ENCODE data around the gene ANKRD17. TPM values are rescaled to one million over a fixed set of nuclear protein-coding genes. Genes with fewer than 3 reads are reported as not detected.
A peak's percentile ranks its signal among the peaks of the same experiment; 100 is the strongest.

ANKRD17 gene
- polyA plus RNA-seq, 1 donor from 2014 or later = 30.4 TPM

DNA sequence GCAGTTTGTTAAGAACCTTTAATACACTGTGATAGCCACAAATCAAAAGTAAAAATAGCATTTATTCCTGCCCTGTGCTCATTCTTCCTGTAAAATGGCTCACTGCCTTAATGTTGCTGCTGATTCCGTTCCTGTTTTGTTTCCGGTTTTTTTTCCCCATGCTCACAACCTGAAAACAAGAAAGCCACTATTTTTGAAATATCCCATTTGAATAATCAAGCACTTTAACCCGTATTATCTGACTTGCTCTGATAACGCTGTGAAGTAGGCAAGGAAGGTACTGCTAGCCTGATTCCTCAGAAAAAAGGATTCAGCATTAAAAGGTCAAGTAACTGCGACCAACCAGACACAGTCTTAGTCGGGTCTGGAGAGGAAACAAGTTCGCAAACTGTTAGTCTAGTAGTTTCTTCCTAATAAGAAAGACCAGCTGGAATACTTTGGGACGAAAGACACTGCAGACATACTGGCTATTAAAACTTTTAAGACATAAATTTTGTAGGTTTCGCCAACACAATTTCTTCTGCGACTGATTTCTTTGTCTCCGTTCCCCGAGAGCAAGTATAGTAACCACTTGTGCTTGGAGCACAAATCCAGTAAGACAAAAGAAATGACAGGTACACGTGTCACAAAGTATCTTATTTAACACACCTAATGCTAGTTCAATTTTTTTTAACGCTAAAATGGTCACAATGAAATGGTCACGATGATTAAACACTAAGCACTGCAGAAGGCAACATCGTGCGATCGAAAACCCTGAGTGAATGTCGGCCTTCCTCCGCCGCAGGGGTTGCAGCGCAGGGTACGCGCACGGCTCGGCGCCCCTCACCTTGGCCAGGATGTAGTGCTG lies 189.9 kb downstream of the ANKRD17 start:
- Histone ChIP-seq H3K9me2 (ENCODE audit: insufficient read depth, low read length) (no peaks in the 10 kb centered on the region), H3K36me3 (ENCODE audit: insufficient read depth, low read length) (peaks cover 7% of the 10 kb centered on the region), H3F3A (ENCODE audit: insufficient read depth, low read length, poor library complexity, severe bottlenecking) (no peaks in the 10 kb centered on the region), H3K9ac (ENCODE audit: low read length) (peak overlapping the region; percentile 95), H3K79me2 (replicated peaks; ENCODE audit: insufficient read depth, low read length) (peaks cover 25% of the 10 kb centered on the region), H2AFZ (ENCODE audit: low read depth, low read length) (peak overlapping the region; percentile 81), H3K4me2 (ENCODE audit: low read length) (peak overlapping the region; percentile 85), H3K4me3 (ENCODE audit: low read length) (peak overlapping the region; percentile 88), H3K27ac (ENCODE audit: low read length) (peak overlapping the region; percentile 95), H3K27me3 (ENCODE audit: insufficient read depth, low read depth, low read length) (no peaks in the 10 kb centered on the region), H4K20me1 (ENCODE audit: insufficient read depth) (no peaks in the 10 kb centered on the region), H3K9me3 (ENCODE audit: low read length) (no peaks in the 10 kb centered on the region)
- peak; percentile 13 for TF ChIP-seq SMC3 (conservative IDR thresholded peaks at IDR 0.05; ENCODE audit: poor library complexity)
- no peak for TF ChIP-seq EP300 (conservative IDR thresholded peaks at IDR 0.05; ENCODE audit: poor library complexity, severe bottlenecking)
- TF ChIP-seq, protein P1, sequence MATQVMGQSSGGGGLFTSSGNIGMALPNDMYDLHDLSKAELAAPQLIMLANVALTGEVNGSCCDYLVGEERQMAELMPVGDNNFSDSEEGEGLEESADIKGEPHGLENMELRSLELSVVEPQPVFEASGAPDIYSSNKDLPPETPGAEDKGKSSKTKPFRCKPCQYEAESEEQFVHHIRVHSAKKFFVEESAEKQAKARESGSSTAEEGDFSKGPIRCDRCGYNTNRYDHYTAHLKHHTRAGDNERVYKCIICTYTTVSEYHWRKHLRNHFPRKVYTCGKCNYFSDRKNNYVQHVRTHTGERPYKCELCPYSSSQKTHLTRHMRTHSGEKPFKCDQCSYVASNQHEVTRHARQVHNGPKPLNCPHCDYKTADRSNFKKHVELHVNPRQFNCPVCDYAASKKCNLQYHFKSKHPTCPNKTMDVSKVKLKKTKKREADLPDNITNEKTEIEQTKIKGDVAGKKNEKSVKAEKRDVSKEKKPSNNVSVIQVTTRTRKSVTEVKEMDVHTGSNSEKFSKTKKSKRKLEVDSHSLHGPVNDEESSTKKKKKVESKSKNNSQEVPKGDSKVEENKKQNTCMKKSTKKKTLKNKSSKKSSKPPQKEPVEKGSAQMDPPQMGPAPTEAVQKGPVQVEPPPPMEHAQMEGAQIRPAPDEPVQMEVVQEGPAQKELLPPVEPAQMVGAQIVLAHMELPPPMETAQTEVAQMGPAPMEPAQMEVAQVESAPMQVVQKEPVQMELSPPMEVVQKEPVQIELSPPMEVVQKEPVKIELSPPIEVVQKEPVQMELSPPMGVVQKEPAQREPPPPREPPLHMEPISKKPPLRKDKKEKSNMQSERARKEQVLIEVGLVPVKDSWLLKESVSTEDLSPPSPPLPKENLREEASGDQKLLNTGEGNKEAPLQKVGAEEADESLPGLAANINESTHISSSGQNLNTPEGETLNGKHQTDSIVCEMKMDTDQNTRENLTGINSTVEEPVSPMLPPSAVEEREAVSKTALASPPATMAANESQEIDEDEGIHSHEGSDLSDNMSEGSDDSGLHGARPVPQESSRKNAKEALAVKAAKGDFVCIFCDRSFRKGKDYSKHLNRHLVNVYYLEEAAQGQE (IDR thresholded peaks at IDR 0.05; ENCODE audit: borderline replicate concordance) = no peak
- no peak for TF ChIP-seq TAF1 (IDR thresholded peaks at IDR 0.05; ENCODE audit: low read depth)
- TF ChIP-seq CTCF (IDR thresholded peaks at IDR 0.05; ENCODE audit: poor library complexity, severe bottlenecking) = no peak
- no peak for TF ChIP-seq MXI1 (conservative IDR thresholded peaks at IDR 0.05; ENCODE audit: poor library complexity, severe bottlenecking)

DNA sequence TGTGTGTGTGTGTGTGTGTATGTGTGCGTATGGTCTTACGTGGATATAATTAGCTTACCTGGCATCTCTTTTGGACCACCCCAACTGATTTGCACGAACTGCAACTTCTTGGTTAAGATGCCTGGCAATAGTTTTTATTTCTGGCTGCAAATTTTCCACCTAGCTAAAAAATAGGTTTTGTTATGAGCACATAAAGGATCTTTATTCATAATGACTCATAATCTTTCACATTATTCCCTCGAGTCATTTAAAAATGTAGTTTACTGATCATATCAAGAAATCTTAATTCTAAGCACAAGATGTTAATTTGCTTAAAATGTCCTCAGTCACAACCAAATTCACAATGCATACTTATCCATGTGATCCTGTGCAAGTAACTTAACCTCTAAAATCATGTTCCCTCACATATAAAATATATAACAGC lies 190.6 kb downstream of the ANKRD17 start:
- peak overlapping the region; percentile 95 for H3K27ac ChIP-seq (ENCODE audit: low read length)
- peak overlapping the region; percentile 95 for H3K9ac ChIP-seq (ENCODE audit: low read length)
- H3K36me3 ChIP-seq (ENCODE audit: insufficient read depth, low read length) = peaks cover 7% of the 10 kb centered on the region
- no peaks in the 10 kb centered on the region for H3K27me3 ChIP-seq (ENCODE audit: insufficient read depth, low read depth, low read length)
- no peaks in the 10 kb centered on the region for H3K9me2 ChIP-seq (ENCODE audit: insufficient read depth, low read length)
- no peaks in the 10 kb centered on the region for H3K9me3 ChIP-seq (ENCODE audit: low read length)
- H3K4me3 ChIP-seq (ENCODE audit: low read length) = peak overlapping the region; percentile 88
- H3K79me2 ChIP-seq (replicated peaks; ENCODE audit: insufficient read depth, low read length) = peaks cover 25% of the 10 kb centered on the region
- H4K20me1 ChIP-seq (ENCODE audit: insufficient read depth) = no peaks in the 10 kb centered on the region
- no peak overlapping the region for H2AFZ ChIP-seq (ENCODE audit: low read depth, low read length)
- TF ChIP-seq EP300 (conservative IDR thresholded peaks at IDR 0.05; ENCODE audit: poor library complexity, severe bottlenecking) = no peak
- no peak for TF ChIP-seq SMC3 (conservative IDR thresholded peaks at IDR 0.05; ENCODE audit: poor library complexity)
- TF ChIP-seq, protein P1 (IDR thresholded peaks at IDR 0.05; ENCODE audit: borderline replicate concordance) = no peak
- no peak for TF ChIP-seq EZH2 (IDR thresholded peaks at IDR 0.05; ENCODE audit: borderline replicate concordance, insufficient read depth, low read length, poor library complexity, severe bottlenecking)
- no peak for TF ChIP-seq RAD21 (conservative IDR thresholded peaks at IDR 0.05)
- TF ChIP-seq CTCF (IDR thresholded peaks at IDR 0.05; ENCODE audit: poor library complexity, severe bottlenecking) = no peak
- no peak for TF ChIP-seq MXI1 (conservative IDR thresholded peaks at IDR 0.05; ENCODE audit: poor library complexity, severe bottlenecking)
- no peak for TF ChIP-seq POLR2AphosphoS5 (IDR thresholded peaks at IDR 0.05)
- no peaks in the 10 kb centered on the region for H3F3A ChIP-seq (ENCODE audit: insufficient read depth, low read length, poor library complexity, severe bottlenecking)
- H3K4me2 ChIP-seq (ENCODE audit: low read length) = peak overlapping the region; percentile 85
